HuH-7 (cell line): ENCODE results near the gene CYP2A13.
"Not testable (repeated sequence)": the region's sequence is repeated elsewhere in the genome, so short reads cannot be mapped to it uniquely, and the experiment has no call there.

Experiments
- DNase-seq: peaks from one replicate; pipeline ENCODE4 v3.0.0; 2011; ENCODE audit warnings: low spot score

Gene CYP2A13

GRCh38 chr19:41088151-41088550 lies at the start of gene CYP2A13:
CYP2A13 (plus strand) TSS chr19:41088451; CDS start chr19:41088472, 21 bp downstream.
- DNase-seq = no peak

- no peak for DNase-seq
Observed at GRCh38 chr19:41039806-41040205, 48.4 kb upstream of the CYP2A13 start.

GRCh38 chr19:41045095-41045494 lies 43.2 kb upstream of the CYP2A13 start:
- DNase-seq = not testable (repeated sequence)

GRCh38 chr19:41050426-41050825 lies 37.8 kb upstream of the CYP2A13 start:
- DNase-seq = no peak

GRCh38 chr19:41052162-41052561 lies 36.1 kb upstream of the CYP2A13 start:
- DNase-seq = not testable (repeated sequence)

GRCh38 chr19:41053331-41053730 lies 34.9 kb upstream of the CYP2A13 start:
- DNase-seq = not testable (repeated sequence)

DNA sequence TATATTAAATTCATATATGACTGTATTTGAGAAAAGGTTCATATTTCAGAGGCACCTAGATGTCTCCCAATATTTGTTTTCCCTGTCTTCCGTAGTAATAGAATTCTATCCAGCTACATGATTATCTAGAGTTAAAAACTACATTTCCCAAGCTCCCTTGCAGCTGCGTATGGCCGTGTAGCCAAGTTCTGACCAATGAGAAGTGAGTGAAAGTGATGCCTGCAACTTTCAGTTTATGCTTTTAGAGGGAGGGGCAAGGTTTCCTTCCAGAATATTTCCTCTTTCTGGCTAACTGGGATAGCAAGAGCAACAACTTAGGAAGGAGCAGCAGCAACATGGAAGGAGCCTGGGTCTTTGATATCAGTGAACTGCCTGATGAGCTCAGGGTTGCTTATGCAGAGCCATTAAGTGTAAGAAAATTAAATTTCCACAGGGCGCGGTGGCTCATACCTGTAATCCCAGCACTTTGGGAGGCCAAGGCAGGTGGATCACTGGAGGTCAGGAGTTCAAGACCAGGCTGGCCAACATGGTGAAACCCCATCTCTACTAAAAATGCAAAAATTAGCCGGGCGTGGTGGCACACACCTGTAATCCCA lies 23.2 kb upstream of the CYP2A13 start:
- no peak for DNase-seq

- DNase-seq = no peak
Observed at GRCh38 chr19:41076286-41076685, 12.0 kb upstream of the CYP2A13 start.

DNA sequence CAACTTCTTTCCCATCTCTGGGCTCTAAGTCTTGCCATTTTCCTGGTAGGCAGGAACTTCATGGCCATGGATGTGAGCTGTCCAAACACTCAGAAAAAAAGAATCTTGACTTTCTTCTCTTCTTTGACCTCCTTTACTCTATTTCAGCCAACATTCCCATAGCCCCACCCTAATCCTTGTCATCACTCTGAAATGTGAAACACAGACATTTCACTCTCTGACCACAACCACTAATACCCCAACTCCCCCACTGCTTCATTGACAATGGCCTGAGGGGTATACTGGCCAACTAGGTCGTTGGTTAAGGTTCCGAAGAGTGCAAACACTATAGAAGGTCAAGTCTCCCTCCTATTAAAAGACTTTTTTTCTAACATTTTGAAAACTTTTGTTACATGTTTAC lies 4.7 kb upstream of the CYP2A13 start:
- DNase-seq = no peak

GRCh38 chr19:41085748-41086415 lies 2.4 kb upstream of the CYP2A13 start:
- DNase-seq = no peak

GRCh38 chr19:41089959-41090358 lies 1.7 kb downstream of the CYP2A13 start:
- no peak for DNase-seq

- no peak for DNase-seq
Observed at GRCh38 chr19:41095703-41096102, 7.5 kb downstream of the CYP2A13 start.

- no peak for DNase-seq
Observed at GRCh38 chr19:41096353-41096752, 8.1 kb downstream of the CYP2A13 start.

DNA sequence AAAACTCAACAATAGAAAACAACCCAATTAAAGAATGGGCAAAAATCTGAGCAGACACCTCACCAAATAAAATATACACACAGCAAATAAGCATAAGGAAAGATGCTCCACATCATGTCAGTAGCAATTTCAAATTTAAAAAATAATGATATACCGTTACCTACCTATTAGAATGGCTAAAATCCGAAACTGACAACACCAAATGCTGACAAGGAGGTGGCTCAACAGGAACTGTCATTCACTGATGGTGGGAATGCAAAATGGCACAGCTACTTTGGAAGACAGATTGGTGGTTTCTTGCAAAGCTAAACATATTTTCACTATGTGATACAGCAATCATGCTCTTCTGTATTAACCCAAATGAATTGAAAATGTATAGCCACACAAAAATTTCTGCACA lies 9.1 kb downstream of the CYP2A13 start:
- DNase-seq = no peak

DNA sequence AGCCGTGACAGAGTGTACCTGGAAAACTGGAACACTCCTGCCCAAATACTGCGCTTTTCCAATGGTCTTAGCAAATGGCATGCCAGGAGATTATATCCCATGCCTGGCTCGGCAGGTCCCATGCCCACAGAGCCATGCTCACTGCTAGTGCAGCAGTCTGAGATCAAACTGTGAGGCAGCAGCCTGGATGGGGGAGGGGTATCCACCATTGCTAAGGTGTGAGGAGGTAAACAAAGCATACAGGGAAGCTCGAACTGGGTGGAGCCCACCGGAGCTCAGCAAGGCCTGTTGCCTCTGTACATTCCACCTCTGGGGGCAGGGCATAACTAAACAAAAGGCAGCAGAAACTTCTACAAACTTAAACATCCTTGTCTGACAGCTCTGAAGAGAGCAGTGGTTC lies 10.5 kb downstream of the CYP2A13 start:
- no peak for DNase-seq

DNA sequence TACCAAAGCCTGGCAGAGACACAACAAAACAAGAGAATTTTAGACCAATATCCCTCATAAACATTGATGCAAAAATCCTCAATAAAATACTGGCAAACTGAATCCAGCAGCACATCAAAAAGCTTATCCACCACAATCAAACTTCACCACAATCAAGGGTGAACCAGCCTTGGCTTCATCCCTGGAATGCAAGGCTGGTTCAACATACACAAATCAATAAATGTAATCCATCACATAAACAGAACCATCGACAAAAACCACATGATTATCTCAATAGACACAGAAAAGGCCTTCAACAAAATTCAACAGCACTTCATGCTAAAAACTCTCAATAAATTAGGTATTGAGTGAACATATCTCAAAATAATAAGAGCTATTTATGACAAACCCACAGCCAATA lies 14.0 kb downstream of the CYP2A13 start:
- DNase-seq = not testable (repeated sequence)

DNA sequence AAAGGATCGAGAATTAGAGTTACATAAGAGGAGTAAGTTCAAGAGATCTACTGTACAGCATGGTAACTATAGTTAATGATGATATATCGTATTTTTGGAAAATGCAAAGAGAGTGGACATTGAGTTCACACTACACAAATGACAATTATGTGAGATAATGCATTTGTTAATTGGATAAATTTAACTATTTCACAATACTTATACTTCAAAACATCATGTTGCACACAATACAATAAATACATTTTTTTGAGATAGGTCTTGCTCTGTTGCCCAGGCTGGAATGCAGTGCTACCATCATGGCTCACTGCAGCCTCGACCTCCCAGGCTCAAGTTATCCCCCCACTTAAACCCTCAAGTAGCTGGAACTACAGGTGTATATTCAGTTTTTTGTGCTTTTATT lies 17.9 kb downstream of the CYP2A13 start:
- no peak for DNase-seq

DNA sequence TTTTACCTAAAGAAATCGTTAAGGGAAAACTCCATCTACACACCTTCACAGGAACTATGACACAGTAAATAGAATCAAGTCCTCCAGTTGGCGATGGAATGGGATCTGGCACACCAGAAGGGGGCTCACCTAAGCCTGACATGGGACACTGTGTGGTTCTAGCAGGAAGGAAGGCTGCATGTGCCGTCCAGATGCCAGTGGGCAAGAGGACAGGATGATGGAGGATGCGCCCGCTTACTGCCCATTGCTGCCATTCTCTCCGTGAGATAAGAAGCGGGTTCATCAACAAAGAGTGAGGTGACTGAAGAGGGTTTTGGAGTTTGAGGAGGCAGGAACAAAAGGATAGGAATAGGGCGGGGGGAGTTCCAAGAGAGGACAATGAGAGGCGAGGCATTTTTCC lies 23.0 kb downstream of the CYP2A13 start:
- DNase-seq = no peak

DNA sequence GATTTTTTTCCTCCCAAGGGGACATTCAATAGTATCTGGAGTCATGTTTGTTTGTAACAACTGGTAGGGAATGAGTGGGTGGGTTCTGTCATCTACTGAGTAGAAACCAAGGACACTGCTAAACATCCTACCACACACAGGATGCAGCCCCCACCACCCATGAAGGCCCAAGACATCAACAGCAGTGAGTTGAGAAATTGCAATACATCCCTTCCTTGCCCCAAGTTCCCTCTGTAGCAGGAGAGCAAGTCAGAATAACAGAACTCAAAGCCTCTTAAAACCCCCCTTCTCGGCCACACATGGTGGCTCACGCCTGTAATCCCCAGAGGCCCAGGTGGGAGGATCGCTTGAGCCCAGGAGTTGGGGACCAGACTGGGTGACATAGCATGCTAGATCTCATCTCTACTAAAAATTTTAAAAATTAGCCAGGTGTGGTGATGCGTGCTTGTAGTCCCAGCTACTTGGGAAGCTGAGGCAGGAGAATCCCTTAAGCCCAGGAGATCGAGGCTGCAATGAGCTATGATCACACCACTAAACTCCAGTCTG lies 23.6 kb downstream of the CYP2A13 start:
- DNase-seq = no peak

DNA sequence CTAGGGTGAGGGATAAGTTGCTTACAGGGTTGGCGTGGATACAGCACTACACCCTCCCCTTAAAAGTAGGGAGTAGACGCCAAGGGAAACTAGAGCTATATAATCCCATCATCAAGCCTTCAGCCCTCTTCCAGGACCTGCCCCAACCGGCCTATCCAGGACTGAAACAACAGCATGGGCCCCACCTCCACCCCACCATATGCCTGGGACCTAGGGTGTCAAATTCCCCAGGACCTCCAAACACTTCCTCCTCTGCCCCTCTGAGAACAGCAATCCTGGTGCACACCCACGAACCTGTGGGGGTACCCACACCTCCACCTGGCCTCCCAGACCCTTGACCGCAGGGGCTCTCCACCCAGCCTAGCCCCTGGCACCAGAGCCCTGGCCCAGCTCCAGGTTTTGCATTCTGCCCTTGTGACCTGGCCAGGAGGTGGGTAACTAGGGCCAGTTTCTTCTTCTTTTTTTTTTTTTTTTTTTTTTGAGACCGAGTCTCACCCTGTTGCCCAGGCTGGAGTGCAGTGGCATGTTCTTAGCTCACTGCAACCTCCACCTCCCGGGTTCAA lies 24.6 kb downstream of the CYP2A13 start:
- no peak for DNase-seq

GRCh38 chr19:41114132-41114531 lies 25.9 kb downstream of the CYP2A13 start, which contains the start of gene CYP2F1:
CYP2F1 (plus strand) TSS chr19:41114432; CDS start chr19:41116189, 1,757 bp downstream.
- DNase-seq = no peak

GRCh38 chr19:41116261-41116660 lies 28.0 kb downstream of the CYP2A13 start:
- DNase-seq = no peak
